Uterus (tissue), 4 donors: ENCODE data around the gene DIPK1A. TPM values are rescaled to one million over a fixed set of nuclear protein-coding genes. Genes with fewer than 3 reads are reported as not detected.

Experiments
- DNase-seq, 2 donors: peaks; one replicate each; pipeline ENCODE4 v3.0.0-alpha.2; 2019 to 2020
- H3K27ac ChIP-seq, 2 donors: fragments of 200-600 bp; sonication (generic); 1 replicate in 1 of 2; 2 replicates in 1 of 2; pipeline ENCODE4 v1.5.1; 2016 to 2018
- H3K27me3 ChIP-seq, 2 donors: fragments of 200-600 bp; sonication (generic); one replicate each; pipeline ENCODE4 v1.5.1; 2018 to 2019; ENCODE audit warnings: control low read depth in 1 of 2
- H3K36me3 ChIP-seq, 2 donors: fragments of 200-600 bp; sonication (generic); one replicate each; pipeline ENCODE4 v1.5.1; 2019; ENCODE audit warnings: control low read depth in 1 of 2
- H3K4me1 ChIP-seq, 2 donors: fragments of 200-600 bp; sonication (generic); one replicate each; pipeline ENCODE4 v1.5.1; 2018 to 2019; ENCODE audit warnings: control low read depth in 1 of 2
- H3K4me3 ChIP-seq, 2 donors: fragments of 200-600 bp; sonication (generic); 1 replicate in 1 of 2; 2 replicates in 1 of 2; pipeline ENCODE4 v1.5.1; 2018 to 2019; ENCODE audit warnings: mild to moderate bottlenecking in 1 of 2
- H3K9me3 ChIP-seq, 2 donors: fragments of 200-600 bp; sonication (generic); one replicate each; pipeline ENCODE4 v1.5.1; 2019; ENCODE audit warnings: control low read depth in 1 of 2
- CTCF ChIP-seq, 4 experiments: fragments of 200-600 bp in 2 of 4; fragments of 450-650 bp in 2 of 4; sonication (generic) in 2 of 4; IDR thresholded peaks; one replicate each; pipeline ENCODE4 v1.5.1; 2016 to 2019; ENCODE audit warnings: antibody characterized with exemption in 4 of 4, mild to moderate bottlenecking in 2 of 4, moderate library complexity in 1 of 4
- POLR2A ChIP-seq, 2 donors: fragments of 450-650 bp; IDR thresholded peaks; one replicate each; pipeline ENCODE4 v1.6.1; 2016; ENCODE audit warnings: antibody characterized with exemption in 2 of 2, mild to moderate bottlenecking in 1 of 2, moderate library complexity in 1 of 2
- intact Hi-C: fragments of 100-400 bp; cut with DNase I; formaldehyde crosslinking; loops from one replicate; pipeline ENCODE4 v1.15.1; 2023; ENCODE audit warnings: low total_unique reads
- total RNA-seq, 4 donors: library from RNA; depleted of rRNA in 3 of 4; stranded (reverse); fragments of >200 nt in 3 of 4; gene quantifications; one replicate each; pipeline versions ENCODE4 v1.1.0 to v1.2.4, GENCODE V29; 2014 to 2023
- donor health status: DM: yes; HTN: yes; CAD: no.

The DIPK1A gene
- total RNA-seq, 4 donors from 2014 or later, result 15.5 to 28.4 (median 20.8) TPM

GRCh38 chr1:92848201-92848600 is 113.1 kb downstream of the DIPK1A start:
- no peaks in the 10 kb centered on the region for H3K36me3 ChIP-seq
- intact Hi-C loops, result no loop called here
- DNase-seq, result no peak
- no peaks in the 10 kb centered on the region for H3K27me3 ChIP-seq
- no peak overlapping the region for H3K27ac ChIP-seq
- no peak for TF ChIP-seq CTCF (IDR thresholded peaks at IDR 0.05)
- TF ChIP-seq POLR2A (IDR thresholded peaks at IDR 0.05), result no peak
- H3K9me3 ChIP-seq, result no peaks in the 10 kb centered on the region
- no peak overlapping the region for H3K4me3 ChIP-seq
- H3K4me1 ChIP-seq, result no peaks in the 10 kb centered on the region

GRCh38 chr1:92845908-92846307 is 115.4 kb downstream of the DIPK1A start:
- Histone ChIP-seq H3K4me1 (no peaks in the 10 kb centered on the region), H3K9me3 (no peaks in the 10 kb centered on the region), H3K36me3 (no peaks in the 10 kb centered on the region), H3K27ac (no peak overlapping the region), H3K4me3 (no peak overlapping the region), H3K27me3 (no peaks in the 10 kb centered on the region)
- no peak for TF ChIP-seq CTCF (IDR thresholded peaks at IDR 0.05)
- no peak for TF ChIP-seq POLR2A (IDR thresholded peaks at IDR 0.05)
- no peak for DNase-seq
- intact Hi-C loops, result no loop called here

GRCh38 chr1:92844439-92844838 is 116.8 kb downstream of the DIPK1A start:
- no peak for TF ChIP-seq CTCF (IDR thresholded peaks at IDR 0.05)
- no peak for TF ChIP-seq POLR2A (IDR thresholded peaks at IDR 0.05)
- Histone ChIP-seq H3K4me3 (no peak overlapping the region), H3K27me3 (no peaks in the 10 kb centered on the region), H3K36me3 (no peaks in the 10 kb centered on the region), H3K9me3 (no peaks in the 10 kb centered on the region), H3K27ac (no peak overlapping the region), H3K4me1 (no peaks in the 10 kb centered on the region)
- intact Hi-C loops, result no loop called here
- no peak for DNase-seq

GRCh38 chr1:92843429-92844352 is 117.6 kb downstream of the DIPK1A start:
- H3K4me3 ChIP-seq, result no peak overlapping the region
- no peak overlapping the region for H3K27ac ChIP-seq
- intact Hi-C loops, result no loop called here
- no peaks in the 10 kb centered on the region for H3K27me3 ChIP-seq
- H3K9me3 ChIP-seq, result no peaks in the 10 kb centered on the region
- H3K36me3 ChIP-seq, result no peaks in the 10 kb centered on the region
- peaks cover 0 to under 1% of the 10 kb centered on the region in 2 donors for H3K4me1 ChIP-seq
- TF ChIP-seq CTCF (IDR thresholded peaks at IDR 0.05) (no peak), POLR2A (IDR thresholded peaks at IDR 0.05) (no peak)
- no peak for DNase-seq

GRCh38 chr1:92843046-92843423 is 118.2 kb downstream of the DIPK1A start:
- H3K9me3 ChIP-seq, result no peaks in the 10 kb centered on the region
- peaks cover 4 to 7% of the 10 kb centered on the region in 2 donors for H3K4me1 ChIP-seq
- no peak for DNase-seq
- no peak overlapping the region for H3K27ac ChIP-seq
- TF ChIP-seq CTCF (IDR thresholded peaks at IDR 0.05) (no peak), POLR2A (IDR thresholded peaks at IDR 0.05) (no peak)
- no peaks in the 10 kb centered on the region for H3K27me3 ChIP-seq
- no peak overlapping the region for H3K4me3 ChIP-seq
- intact Hi-C loops, result no loop called here
- H3K36me3 ChIP-seq, result no peaks in the 10 kb centered on the region
